GM19193 (cell line): ENCODE measurements around the gene GSS.

Experiments used
- POLR2A ChIP-seq: IDR thresholded peaks from 4 replicates; pipeline ENCODE4 v1.6.1; 2011; ENCODE audit not compliant: insufficient read depth, insufficient read length; ENCODE audit errors: extremely low read depth

Gene GSS

DNA sequence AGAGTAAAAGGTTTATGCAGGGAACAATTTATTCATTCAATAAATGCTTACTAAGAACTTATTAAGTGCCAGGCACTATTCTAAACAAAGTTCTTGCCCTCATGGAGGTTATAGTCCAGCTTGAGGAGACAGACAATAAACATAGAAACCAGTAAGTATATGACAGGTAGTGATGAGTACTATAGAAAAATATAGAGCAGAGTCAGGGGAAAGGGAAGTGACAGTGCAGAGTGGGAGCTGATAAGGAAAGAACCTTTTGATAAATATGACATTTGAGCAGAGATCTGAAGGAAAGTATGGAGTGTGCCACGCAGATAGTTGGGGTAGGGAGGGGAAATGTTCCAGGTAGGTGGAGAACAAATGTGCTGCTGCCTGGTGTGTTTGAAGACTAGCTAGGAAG, 67.1 kb downstream of the GSS start:
- no peak for TF ChIP-seq POLR2A

DNA sequence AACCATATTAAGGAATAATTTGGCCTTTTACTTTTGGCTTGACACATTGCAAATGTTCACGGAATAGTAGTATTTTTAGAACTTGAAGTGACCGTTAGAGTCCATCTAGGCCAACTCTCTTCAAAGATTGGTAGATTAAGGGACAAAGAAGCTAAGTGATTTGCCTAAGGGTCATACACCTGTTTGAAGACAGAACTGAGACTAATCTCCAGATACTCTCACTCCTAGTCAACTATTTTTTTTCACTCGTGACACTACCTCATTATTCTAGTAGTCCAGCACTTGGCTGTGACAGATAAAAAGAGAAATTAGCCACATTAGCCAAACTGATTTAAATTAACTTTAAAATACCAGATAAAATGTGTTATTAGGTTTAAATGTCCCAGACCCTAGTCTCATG, 68.6 kb downstream of the GSS start:
- no peak for TF ChIP-seq POLR2A

DNA sequence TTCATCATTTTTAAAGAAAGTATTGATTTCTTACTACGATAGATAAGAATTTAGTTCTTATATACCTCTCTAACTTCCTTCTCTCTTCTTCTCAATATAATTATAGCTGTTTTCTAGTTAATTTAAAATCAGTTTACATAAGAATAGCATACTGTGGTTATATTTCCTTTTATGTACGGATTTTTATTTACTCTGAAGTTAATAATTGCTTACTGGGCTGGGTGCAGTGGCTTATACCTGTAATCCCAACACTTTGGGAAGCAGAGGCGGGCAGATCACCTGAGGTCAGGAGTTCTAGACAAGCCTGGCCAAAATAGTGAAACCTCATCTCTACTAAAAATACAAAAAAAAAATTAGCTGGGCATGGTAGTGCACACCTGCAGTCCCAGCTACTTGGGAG, 69.5 kb downstream of the GSS start:
- TF ChIP-seq POLR2A = no peak

DNA sequence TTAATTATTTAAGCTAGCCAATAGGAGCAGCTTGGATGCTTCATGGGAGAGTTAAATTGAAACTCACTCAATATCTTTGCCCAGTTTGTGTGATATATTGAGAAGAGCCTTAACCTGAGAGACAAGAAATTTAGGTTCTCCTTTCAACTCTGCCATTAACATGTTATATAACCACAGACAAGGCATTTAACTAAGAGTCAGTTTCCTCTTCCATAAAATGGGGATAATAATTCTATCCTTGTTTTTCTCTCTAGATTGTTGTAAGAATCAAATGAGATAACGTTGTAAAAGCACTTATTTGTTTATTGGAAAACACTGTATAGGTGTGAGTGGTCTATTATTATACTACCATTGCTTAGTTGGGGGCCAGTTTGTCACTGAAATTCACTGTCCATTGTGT, 71.3 kb downstream of the GSS start:
- TF ChIP-seq POLR2A = no peak

DNA sequence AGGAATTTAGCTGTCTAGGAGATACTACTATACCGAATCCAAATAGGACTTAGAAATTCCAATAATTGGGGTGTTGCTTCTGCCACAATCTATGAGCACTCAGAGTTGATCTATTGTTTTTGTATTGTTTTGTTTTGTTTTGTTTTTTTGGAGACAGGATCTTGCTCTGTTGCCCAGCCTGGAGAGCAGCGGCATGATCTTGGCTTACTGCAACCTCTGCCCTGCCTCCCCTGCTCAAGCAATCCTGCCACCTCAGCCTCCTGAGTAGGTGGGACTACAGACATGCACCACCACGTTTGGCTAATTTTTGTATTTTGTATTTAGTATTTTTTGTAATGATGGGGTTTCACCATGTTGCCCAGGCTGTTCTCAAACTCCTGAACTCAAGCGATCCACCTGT, 71.8 kb downstream of the GSS start:
- TF ChIP-seq POLR2A = no peak

DNA sequence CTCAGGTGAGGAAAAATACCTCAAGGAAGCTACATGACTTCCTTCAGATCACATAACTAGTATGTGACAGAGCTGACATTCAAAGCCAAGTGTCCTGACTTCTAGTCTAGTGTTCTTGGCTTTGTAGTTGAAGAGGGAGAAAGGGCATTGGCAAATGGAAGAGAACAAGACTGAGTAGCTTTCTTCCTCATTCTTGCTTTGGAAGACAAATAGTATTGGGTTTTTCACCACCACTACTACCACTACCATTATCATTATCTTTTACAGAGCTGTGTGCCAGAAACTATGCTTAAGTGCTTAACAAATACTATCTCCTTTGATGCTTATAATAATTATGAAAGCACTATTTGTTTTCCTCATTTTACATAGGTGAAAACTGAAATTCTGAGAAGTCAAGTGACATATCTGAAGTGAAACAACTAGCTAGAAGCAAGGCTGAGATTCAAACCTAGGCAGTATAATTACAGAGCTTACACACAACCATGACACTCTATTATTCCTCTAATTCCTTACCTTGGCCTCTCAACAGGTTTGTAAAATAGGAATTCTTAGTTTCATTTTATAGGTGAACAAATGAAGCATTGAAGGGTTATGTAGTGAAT, 72.4 kb downstream of the GSS start:
- TF ChIP-seq POLR2A = no peak

DNA sequence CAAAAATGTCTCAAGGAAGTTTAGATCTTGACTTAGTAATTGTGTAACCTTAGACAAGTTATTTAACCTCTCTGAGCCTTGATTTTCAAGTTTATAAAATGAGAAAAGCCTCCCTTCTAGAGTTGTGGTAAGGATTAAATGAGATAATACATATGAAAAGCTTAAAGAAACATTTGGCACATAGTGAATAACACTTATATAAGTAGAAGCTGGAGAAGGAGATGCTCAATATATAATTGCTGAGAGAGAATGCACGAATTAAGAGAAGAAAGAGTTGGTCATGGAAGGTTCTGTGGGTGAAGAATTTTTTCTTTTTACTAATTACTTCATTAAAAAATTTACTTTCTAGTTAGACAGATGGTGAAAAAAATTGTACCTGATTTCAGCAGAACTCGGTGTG, 73.9 kb downstream of the GSS start:
- no peak for TF ChIP-seq POLR2A

DNA sequence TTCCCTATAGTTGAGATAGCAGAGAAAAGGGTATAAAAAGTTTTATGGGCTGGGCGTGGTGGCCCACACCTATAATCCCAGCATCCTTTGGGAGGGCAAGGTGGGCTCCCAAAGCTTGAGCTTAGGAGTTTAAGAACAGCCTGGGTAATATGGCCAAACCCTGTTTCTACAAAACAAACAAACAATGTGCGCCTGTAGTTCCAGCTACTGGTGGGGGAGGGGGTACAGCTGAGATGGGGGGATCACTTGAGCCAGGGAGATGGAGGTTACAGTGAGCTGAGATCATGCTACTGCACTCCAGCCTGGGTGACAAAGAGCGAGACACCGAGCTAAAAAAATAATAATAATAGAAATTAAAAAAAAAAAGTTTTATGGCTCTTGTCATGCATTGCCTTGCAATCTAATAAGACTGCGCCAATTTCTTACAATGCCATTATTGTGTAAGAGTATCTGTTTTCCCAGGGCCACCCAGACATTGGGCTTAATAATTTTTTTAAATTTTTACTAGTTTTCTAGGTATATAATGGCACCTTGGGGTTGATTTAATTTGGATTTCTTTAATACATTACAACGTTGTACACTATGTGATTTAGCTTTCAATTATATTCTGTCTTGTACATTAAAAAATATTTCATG, 75.3 kb downstream of the GSS start:
- no peak for TF ChIP-seq POLR2A
